GM19467 (cell line): Measurements from ENCODE around the gene SCARB1.
A peak's percentile ranks its signal among the peaks of the same experiment; 100 is the strongest.

ENCODE experiments used
- ATAC-seq: cut with Tn5 transposase; IDR thresholded peaks from one replicate; pipeline ENCODE4 v1.9.1; 2021; ENCODE audit warnings: mild to moderate bottlenecking, moderate library complexity; ENCODE audit not compliant: unreplicated experiment

Gene SCARB1

DNA sequence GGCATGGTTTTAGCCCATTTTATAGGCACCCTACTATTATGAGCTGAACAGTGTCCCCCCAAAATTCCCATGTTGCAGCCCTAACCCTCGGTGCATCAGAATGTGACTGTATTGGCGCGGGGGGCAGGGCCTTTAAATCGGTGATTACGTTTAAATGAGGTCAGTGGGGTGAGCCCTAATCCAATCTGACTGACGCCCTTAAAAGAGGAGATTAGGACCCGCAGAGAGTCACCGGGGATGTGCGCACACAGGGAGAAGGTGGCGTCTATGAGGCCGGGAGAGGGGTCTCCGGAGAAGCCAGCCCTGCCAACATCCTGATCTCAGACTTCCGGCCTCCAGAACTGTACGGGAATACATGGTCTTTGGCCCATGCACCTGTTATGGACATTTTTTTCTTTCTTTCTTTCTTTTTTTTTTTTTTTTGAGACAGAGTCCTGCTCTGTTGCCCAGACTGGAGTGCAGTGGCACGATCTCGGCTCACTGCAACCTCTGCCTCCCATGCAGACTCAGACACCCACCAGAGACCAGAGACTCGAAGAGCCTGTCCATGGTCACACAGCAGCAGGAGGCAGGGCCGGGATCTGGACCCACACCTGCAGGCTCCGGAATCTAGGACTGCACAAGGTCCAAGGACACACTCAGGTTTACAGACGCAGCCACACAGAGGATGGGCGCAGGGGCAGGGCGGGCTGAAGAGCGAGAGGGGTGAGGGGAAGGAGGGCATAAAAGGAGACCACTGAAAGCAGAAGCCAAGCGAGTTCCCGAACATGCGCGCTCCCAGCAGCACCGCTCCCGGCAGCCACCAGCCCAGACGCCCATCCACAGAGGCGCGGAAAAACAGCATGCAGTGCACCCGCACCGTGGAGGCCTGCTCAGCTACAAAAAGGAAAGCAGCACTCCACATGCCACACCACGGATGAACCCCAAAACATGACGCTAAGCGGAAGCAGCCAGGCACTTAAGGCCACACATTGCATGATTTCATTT, 19.0 kb downstream of the SCARB1 start:
- no peak for ATAC-seq

DNA sequence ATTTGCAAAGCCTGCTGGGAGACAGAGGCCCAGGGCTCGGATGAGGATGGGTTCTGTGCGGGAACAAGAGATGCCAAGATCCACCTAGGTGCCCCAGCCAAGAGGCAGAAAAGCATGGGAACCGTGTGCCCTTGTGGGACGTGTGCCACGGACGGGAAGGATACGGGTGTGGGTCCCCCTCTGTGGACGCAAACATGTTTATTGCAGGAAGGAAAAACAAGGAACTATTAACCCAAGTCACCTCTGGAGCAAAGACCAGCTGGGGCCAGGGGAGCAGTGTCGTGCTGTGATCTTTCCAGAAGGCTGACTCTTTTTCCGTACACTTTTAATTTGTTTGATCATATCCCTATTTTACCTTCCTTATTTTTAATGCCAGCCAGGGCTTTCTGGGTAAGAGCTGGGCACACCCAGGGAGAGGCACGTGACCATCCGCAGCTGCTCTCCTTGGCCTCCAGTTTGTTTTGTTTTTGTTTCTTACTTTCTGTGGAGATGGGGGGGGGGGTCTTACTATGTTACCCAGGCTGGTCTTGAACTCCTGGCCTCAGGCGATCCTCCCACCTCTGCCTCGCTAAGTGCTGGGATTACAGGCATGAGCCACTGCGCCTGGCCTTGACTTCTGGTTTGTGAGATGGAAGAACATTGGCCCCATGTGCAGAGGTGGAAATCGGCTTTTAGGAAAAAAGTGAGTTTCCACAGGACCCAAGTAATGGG, 20.7 kb downstream of the SCARB1 start:
- no peak for ATAC-seq

DNA sequence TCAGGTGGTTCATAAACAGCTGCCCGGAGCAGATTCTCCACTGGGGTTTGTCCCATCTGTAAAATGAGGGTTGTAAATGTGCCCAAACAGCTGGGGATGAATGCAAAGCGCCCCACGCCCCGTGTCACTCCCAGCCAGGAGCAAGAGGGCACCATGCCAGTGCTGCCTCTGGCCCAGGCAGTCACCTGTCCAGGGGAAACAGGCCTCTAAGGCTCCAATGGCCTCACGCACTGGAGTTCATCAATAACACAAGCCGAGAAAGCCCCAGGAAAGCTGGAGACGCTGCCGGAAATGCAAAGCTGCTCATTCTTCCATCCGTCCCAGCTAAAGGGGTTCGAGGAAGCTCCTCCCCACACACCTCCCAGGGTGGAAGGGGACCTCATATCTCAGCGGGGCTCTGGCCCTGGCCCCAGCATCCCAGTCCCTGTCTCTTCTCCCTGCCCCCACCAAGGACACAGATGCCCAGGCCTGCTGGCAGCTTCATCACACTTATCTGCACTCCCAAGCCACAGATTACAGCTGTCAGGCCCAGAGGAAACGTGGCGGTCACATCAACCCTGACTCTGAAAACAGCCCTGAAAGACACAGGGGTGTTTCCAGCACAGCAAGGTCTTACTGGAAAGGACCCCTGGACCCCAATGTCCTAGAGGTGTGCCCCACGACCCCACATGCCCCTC, 21.5 kb downstream of the SCARB1 start:
- no peak for ATAC-seq

DNA sequence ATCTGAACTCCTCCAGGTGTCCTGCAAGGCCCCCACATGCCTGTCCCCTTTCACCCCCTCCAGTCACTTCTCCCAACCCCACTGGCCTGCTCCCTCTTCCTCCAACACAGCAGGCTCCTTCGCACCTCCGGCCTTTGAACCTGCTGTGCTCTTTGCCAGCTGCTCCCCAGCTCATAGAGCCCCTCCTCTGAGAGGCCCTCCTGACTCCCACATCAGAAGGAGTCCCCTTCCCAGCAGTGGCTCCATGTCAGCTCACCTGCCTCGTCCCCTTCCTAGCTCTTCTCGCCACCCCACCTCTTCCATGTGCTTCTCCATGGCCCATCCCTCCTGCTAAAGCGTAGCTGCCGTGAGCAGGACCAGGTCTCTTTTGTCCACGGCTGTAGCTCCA, 22.1 kb downstream of the SCARB1 start:
- ATAC-seq: no peak

DNA sequence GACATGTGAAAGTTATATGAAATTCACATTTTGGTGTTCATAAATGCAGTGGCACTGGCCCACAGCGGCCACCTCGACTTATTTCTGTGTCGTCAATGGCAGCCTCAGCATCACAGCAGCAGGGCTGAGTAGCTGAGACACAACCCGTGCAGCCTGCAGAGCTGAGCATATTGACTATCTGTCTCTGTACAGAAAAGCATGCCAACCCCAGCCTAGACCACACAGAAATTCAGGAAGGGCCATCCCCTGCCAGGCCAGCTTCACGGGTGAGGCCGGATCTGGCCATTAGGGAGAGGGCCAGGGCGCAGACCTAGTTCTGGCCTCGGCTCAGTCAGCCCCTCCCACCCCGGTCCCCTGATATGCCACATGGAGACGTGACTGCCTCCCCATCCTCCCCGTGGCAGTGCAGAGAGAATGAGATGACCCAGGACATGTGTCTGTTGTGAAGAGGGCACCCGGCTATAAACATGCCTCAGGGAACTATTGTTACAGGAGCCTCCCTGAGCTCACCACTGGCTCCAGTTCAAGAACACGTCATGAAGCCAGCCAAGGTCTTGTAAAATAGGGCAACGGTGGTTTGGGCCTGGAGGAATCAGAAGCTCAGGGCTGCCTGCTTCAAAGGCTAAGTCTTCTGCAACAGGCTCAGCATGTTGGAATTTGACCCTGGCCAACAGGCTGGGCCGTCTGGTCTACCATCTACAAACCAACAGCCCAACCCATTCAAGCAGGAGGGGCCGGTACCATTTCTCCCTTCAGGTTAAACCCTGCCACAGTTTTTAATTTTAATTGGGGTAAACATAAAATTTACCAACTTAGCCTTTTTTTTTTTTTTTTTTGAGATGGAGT, 25.5 kb downstream of the SCARB1 start:
- ATAC-seq: no peak

DNA sequence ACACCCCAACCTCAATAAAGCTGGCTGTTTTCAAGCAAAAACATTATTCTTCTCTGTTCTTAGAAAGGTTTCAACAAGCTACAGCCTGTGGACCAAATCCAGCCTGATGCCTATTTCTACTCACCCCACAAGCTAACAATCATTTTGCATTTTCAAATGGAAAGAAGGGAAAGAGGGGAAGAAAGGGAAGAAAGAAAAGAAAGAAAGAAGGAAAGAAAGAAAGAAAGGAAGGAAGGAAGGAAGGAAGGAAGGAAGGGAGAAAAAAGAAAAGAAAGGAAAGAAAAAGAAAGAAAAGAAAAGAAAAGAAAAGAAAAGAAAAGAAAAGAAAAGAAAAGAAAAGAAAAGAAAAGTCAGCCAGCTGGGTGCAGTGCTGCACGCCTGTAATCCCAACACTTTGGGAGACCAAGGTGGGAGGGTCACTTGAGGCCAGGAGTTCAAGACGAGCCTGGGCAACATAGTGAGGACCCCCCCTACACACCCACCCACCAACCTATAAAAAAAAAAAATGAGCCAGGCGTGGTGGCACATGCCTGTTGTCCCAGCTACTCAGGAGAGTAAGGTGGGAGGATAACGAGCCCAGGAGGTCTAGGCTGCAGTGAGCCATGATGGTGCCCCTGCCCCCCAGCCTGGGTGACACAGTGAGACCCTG, 26.3 kb downstream of the SCARB1 start:
- no peak for ATAC-seq

DNA sequence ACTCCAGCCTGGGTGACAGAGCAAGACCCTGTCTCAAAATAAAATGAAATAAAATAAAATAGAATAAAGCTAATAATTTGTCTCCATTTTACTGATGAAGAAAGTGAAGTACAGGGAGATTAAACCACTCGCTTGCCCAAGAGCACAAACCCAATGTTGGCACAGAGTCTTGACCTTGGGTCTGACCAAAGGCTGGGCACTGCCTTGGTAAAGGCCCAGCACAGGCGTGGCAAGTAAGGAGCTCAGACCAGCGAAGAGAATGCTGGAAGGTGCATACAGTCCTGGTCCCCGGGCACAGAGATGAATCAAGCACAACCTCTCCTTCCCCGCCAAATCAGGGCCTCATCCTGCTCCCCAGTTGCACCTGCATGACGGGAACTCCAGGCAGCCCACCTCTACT, 26.9 kb downstream of the SCARB1 start:
- no peak for ATAC-seq

DNA sequence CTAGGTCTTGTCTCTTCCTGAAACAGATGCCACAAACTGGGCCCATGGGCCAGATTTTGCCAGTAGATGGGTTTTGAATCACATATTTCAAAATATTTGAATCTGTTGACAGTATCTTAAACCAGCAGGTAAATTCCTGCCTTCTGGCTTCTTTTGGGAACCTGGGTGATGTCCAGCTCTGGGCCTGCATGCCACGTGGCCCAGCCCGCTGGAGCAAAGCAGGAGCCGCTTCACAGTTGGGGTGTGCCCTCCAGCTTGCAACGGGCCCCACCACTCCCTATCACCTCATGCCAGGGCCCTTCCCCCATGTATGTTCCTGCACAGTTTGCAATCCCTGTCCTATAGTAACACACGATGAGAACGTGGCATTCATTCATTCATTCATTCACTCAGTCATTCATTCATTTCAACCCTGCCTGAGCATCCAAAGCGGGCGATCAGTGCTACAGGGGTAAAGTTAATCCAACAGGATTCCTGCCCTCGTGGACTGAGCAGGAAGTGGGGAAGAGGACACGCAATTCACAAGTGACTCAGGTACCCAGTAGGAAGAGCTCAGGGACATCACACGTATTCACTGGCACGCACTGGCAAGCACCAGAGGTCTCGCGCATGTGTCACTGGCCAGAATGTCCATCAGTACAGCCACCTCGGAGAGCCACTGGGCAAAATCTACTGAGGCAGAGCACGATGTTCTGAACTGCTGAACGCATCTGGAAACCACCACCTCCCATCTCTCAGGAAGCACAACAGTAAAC, 27.8 kb downstream of the SCARB1 start:
- ATAC-seq: no peak

DNA sequence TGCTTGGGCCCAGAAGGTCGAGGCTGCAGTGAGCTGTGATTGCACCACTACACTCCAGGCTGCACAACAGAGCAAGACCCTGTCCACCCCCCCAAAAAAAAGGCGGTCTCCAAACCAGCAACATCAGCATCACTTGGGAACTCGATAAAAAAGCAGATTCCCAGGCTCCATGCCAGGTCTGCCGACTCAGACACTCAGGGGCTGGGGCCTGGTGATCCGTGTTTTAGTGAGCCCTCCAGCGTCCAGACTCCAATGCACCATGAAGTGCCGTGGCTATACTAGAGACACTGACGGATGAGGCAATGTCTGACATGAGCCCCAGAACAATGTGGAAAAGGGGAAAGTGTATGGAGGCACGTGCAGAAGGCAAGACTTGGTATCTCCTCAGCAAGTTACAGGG, 28.8 kb downstream of the SCARB1 start:
- ATAC-seq: no peak

DNA sequence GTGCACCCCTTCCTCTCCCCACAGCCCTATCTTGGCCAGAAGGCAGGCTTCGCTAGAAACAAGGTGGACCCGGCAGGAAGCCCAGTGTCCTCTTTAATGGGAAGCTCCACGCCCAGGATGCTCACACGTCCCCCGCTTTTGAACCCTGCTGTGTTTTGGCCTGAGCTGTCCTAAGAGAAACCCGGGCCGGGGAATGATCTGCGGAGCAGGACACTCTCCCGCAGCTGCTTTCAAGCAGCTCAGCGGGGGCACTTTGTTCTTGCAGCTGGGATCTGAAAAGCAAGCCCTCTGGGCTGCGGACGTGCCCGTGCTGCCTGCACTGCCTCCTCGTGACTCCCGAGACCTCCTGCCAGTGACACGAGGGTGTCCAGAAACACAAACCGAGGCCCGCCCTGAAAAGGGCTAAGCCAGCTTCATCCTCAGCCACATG, 30.0 kb downstream of the SCARB1 start:
- no peak for ATAC-seq

DNA sequence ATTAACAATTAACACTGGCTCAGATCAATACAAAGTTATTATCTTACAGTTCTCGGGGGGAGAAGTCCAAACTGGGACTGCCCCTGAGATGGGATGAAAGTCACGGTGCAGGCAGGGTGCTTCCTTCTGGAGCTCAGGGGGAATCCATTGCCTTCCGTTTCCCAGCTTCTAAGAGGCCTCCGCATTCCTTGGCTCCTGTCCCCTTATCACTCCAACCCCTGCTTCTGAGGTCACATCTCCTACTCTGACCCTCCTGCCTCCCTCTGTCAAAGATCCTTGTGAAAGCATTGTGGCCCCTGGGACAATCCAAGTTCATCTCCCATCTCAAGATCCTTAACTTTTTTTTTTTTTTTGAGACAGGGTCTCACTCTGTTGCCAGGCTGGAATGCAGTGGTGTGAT, 30.8 kb downstream of the SCARB1 start:
- no peak for ATAC-seq

DNA sequence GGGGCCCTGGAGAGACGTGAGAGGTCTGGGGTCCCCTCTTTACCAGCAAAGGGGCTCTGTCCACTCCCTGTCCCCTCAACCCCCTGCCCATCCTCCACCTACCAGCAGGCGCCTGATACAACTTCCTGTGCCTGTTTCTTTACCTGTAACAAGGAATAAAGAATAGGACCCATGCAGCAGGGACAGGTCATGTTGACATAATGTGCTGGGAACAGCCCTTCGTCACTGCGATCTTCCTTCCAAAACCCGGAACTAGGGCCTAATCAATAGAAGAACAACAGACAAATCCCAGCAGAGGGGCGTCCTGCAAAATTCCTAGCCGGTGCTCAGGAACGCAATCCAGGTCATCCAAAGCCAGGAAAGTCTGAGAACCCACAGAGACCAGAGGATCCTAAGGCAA, 32.1 kb downstream of the SCARB1 start:
- ATAC-seq: no peak

DNA sequence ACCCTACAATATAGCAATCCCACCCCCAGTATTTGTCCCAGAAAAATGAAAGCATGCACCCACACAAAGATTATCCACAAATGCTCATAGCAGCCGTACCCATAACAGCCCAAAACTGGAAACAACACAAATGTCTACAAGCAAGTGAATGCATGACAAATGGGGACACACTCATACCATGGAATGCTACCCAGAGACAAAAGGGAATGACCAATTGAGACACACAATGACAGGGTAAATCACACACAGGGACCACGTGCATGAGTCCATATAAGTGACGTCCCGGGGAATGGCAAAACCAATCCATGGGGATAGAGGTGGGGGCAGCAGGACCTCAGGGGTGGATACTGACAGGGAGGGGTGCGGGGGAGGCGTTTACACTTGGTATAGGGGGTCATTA, 33.4 kb downstream of the SCARB1 start:
- no peak for ATAC-seq

DNA sequence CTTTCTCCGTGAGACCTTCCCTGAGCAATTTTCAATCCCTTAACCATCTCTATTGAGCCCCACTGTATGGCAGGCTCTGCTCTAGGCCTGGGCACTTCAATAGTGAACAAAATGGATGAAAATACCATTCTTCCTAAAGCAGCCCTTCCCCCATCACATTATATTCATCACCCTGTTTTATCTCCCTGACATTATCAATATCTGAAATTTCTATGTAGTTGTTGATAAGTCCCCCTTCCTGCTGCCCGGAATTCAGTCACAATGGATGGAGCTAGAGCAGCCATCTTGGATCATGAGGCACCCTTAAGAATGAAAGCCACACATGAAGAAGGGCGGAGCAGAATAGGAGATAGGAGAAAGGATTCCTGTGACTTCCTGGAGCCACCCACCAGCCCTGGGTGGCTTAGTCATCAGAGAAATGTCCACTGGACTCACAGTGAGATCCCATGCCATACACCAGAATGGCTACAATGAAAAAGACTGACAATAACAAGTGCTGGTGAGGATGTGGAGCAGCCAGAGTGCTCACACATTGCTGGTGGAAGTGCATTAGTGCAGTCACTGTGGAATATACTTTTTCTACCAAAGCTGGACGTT, 33.9 kb downstream of the SCARB1 start:
- no peak for ATAC-seq

DNA sequence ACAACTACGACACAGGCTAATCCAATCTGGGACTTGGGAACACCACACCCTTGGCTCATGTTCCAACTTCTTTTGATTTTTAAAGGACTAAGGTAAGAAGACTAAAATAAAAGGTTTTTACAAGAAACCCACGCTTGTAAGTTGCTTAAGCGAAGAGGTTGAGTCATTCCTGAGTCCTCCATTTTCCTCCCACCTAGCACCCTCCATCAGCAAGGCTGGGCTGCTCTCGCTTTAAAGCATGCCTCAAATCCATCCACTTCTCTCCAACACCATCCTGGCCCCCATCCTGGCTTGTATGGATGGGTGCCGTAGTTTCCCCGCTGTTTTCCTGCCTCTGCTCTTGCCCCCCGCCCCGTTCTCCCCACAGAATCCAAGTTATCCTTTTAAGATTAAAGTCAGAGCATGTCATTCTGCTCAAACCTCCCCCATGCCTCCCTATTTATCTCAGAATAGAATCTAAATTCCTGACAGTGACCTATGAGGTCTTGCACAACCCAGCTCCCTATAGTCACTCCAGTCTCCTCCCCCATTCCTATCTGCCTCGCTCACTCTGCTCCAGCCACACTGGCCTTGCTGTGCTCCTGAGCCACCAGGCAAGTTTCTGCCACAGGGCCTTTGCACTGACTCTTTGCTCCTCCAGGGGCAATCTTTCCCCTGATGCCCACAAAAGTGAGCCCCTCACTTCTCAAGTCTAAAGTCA, 34.5 kb downstream of the SCARB1 start:
- ATAC-seq: no peak

DNA sequence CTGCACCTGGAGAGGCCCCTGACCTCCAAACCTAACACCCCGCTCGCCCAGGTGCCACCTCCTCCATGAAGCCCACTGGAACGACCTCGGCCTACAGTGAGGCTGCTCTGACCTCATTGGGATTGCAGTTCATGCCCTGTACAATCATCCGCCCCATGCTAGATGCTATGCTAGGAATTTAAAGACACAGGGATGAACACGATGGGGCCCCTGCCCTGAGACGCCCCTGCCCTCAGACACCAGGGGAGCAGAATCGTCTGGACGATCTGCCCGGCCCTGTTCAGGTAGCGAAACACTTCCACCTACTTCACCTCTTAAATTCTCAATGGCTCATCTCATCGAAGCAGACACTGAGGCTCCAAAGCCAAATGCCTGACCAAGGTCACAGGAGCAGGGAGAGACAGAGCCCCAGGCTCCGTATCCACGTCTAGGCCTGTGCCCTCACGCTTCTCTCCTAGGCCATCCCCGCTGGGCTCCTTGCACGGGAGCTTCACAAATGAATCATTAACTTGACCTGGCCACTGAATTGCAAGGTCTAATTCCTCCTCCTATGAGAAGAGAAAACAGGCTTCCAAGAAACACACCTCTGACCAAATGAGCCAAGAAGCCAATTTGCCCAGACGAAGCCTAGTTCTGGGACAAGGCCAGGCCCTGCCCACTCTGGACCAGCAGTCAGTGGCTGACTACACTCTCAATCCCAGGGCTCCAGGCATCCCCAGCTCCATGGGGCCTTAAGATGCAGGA, 35.2 kb downstream of the SCARB1 start:
- no peak for ATAC-seq

DNA sequence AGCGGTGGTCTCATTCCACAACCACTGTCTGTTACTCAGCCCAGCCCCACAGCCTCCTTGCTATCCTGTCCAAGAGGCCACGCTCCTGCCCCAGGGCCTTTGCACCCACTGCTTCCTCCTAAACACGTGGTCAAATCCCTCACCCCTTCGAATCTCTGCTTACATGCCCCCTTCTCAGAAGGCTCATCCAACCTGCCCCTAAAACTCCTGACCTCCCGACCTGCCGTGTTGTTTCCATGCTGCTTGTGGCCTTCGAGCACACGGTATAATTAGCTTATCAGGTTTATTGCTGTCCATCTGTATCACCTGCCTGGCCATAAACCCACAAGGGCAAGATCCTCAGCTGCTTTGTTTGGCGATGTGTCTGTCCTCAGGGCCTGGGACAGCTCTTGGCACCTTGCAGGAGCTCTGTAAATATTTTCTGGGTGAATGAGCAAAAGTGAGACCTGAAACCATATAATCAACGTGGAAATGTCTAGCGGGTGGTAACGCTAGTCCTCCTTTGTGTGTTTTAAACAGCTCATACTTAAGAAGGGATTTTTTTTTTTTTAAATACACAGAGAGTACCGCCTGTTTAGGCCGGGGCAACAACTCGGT, 36.0 kb downstream of the SCARB1 start:
- ATAC-seq: peak; percentile 53
